NCI-H510A (cell line): Measurements from ENCODE around the gene ANKRD27.
"Not testable (repeated sequence)": the region's sequence is repeated elsewhere in the genome, so short reads cannot be mapped to it uniquely, and the experiment has no call there.

Source experiments
- DNase-seq: peaks from one replicate; lab custom pipeline; 2025; lab: John Stamatoyannopoulos, UW

The ANKRD27 gene

GRCh38 chr19:32674931-32675719, at the start of gene ANKRD27:
ANKRD27 (minus strand) TSS chr19:32675180; CDS start chr19:32659015, 16,165 bp downstream.
- peak; percentile 93 for DNase-seq

DNA sequence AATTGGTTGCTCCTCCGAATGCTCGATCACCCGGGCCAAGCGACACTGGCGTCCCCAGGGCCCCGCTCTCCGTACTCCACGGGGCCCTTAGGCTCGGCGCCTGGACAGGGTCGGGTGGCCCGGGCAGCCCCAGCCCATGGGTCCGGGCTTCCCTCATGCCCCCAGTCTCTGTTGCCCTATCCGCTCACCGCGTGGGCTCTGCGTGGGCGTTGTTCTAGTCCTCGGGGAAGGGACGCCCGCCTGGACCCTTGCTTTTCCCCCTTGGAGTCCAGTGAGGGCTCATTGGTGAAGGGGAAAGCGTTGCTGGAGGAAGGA, 45.9 kb upstream of the ANKRD27 start:
- DNase-seq = no peak

- DNase-seq = no peak
Measured at GRCh38 chr19:32720216-32720935, 45.4 kb upstream of the ANKRD27 start.

DNA sequence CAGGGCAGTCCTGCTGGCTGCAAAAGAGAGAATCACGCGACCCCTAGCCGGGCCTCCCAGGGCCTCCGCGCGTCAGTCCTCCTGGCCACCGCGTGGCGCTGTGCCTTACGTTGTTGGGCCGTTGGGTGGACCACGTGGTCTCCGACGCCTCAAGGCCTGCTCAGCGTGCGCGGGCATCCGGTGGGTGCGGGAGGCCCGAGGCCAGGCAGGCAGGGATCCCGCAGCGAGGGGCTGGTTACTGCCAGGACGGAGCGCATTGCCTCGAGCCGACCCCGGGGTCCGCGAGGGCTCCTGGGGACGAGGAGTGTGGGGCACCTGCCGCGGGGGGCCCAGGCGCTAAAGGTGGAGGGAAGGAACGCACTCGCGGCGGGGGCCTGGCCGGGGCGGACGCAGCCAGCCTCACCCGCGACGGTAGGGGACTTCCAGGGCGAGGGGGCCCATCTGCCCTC, 44.7 kb upstream of the ANKRD27 start, which contains the start of gene TDRD12:
Gene TDRD12 (plus strand): TSS at position 157 of the 449 bp plus-strand sequence. CDS start 306 bp downstream, outside the sequence.
- no peak for DNase-seq

DNA sequence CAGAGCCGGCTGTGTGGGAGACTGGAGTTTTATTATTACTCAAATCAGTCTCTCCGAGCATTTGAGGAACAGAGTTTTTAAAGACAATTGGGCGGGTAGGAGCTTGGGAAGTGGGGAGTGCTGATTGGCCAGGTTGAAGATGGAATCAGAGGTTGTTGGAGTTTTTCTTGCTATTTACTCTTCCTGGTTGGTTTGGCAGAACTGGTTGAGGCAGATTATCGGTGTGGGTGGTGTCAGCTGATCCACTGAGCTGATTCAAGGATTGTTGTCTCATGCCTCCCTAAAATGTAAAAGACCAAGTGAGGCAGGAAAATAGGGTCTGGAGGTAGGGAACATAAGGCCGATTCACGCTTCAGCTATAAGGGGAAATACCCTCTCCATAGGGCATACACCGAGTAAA, 43.3 kb upstream of the ANKRD27 start:
- no peak for DNase-seq

DNA sequence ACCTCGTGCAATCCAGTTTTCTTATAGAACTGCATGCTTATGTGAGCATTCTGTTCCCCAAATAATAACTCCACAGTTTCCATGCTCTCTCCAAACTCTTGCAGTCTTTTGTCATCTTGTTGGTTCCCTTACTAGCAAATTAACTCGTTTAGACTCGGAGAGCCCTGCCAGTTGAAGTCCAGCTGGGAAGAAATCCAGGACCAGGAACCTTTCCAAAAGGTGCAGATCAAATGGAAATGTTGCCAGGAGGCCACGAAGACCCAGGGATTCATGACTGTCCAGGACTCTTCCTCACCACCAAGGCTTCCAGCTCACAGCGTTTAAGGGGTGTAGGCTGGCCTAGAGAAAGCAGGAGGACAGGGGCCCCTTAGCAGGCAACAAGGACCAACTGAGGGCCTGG, 42.5 kb upstream of the ANKRD27 start:
- DNase-seq = no peak

DNA sequence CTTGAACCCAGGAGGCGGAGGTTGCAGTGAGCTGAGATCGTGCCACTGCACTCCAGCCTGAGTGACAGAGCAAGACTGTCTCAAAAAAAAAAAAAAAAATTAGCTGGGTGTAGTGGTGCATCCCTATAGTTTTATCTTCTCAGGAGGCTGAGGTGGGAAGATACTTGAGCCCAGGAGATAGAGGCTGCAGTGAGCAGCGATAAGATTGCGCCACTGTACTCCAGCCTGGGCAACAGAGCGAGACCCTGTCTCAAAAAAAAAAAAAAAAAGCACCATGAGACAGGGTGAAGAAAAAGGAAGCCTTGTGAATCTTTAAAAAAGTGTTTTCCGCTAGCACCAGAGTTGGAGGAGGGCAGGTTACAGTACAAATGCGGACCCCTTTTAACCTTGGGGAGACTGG, 41.2 kb upstream of the ANKRD27 start:
- not testable (repeated sequence) for DNase-seq

DNA sequence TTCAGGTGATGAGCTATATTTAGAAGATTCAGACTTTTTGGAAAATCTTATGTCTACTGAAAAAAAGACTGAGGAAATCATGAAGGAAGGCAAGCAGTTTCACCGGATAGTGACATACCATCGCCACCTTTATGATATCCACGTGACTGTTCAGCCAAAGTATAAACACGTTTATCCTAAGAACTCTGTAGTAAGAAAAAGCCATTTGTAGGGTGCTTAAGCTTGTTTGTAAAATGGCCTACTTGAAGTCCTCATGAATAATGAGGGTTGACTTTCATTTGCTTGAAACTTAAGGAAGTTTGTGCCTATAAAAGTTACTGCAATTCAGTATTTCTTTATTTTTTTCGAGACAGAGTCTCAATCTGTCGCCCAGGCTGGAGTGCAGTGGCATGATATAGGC, 36.8 kb upstream of the ANKRD27 start:
- no peak for DNase-seq

GRCh38 chr19:32709032-32709431, 34.1 kb upstream of the ANKRD27 start:
- no peak for DNase-seq

DNA sequence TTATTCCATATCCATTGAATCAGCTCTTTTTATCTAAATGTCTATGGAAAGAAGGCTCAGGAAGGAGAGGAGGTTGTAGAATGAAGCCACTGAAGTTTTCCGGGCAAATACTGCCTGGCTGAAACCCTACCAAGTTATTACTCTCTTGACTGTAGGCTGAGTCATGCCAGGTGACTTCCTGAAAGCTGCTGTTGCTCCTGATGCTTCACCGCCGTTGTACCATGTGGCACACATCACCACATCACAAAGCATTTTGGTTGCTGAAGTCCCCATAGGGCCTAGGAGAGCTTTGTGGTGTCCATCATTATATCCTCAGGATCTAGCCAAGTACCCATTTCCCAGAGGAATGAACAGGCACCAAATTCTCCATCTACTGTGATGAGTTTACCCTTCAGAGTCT, 33.5 kb upstream of the ANKRD27 start:
- DNase-seq = no peak

GRCh38 chr19:32704006-32704405, 29.0 kb upstream of the ANKRD27 start:
- DNase-seq = not testable (repeated sequence)

GRCh38 chr19:32702010-32702409, 27.0 kb upstream of the ANKRD27 start:
- DNase-seq = no peak

GRCh38 chr19:32700129-32700528, 25.1 kb upstream of the ANKRD27 start:
- DNase-seq = not testable (repeated sequence)

DNA sequence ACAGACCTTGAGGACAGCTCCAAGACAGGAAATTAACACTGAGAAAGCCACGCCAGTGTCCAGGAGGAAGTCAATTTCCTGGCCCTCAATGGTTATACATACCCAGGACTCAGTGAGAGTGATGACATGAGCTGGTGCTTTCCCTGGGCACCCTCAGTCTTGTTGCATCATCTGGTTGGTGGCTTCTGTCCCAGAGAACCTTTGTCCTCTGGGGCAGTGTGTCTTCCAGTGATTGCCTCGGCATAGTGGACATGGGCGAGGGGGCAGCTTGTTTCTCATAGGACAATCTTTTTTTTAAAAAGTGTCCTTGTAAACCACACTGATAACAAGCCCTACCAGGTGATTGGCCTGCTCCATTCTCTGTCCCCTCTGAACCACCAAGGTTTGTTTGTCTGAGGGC, 21.8 kb upstream of the ANKRD27 start:
- DNase-seq = not testable (repeated sequence)

GRCh38 chr19:32695506-32695905, 20.5 kb upstream of the ANKRD27 start:
- DNase-seq = not testable (repeated sequence)

DNA sequence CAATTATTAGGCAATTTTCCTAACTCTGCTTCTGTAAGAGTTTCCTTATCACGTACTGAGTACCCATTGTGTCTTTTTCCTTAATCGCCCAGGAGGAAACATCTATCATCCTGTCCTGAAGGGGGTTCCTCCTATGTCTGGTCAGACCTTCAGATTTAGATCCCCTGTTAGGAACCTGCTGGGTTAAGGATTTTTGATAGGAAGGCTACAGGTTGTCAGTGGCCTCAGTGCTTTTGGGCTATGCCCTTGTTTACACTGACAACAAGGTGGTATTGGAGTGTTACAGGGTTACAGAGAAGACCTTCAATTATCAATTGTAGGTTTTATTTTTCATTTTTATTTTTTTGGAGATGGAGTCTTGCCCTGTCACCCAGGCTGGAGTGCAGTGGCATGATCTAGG, 19.9 kb upstream of the ANKRD27 start:
- not testable (repeated sequence) for DNase-seq

- DNase-seq = not testable (repeated sequence)
Measured at GRCh38 chr19:32694316-32694715, 19.3 kb upstream of the ANKRD27 start.

DNA sequence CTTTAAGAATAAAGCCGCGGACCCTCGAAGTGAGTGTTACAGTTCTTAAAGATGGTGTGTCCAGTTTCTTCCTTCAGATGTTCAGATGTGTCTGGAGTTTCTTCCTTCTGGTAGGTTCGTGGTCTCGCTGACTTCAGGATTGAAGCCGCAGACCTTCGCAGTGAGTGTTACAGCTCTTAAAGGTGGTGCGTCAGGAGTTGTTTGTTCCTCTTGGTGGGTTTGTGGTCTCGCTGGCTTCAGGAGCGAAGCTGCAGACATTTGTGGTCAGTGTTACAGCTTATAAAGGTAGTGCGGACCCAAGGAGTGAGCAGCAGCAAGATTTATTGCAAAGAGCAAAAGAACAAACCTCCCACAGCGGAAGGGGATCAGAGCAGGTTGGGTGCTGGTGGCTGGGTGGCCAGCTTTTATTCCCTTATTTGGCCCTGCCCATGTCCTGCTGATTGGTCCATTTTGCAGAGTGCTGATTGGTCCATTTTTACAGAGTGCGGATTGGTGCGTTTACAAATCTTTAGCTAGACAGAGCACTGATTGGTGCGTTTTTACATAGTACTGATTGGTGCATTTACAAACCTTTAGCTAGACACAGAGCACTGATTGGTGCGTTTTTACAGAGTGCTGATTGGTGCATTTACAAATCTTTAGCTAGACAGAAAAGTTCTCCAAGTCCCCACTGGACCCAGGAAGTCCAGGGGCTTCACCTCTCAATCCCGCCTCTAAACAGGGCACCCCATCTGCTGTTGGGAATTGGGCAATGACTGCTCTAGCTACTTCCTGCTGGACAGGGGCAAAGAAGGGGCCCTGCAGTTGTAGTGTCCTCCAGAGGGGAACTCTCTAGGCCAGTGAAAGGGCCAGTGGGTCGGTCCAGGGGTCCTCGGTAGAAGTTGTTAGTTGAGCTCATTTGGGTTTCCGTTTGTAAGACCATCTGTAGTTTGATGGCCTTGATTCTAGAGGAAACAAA, 18.4 kb upstream of the ANKRD27 start:
- DNase-seq = not testable (repeated sequence)

GRCh38 chr19:32692727-32693061, 17.7 kb upstream of the ANKRD27 start:
- DNase-seq = no peak

DNA sequence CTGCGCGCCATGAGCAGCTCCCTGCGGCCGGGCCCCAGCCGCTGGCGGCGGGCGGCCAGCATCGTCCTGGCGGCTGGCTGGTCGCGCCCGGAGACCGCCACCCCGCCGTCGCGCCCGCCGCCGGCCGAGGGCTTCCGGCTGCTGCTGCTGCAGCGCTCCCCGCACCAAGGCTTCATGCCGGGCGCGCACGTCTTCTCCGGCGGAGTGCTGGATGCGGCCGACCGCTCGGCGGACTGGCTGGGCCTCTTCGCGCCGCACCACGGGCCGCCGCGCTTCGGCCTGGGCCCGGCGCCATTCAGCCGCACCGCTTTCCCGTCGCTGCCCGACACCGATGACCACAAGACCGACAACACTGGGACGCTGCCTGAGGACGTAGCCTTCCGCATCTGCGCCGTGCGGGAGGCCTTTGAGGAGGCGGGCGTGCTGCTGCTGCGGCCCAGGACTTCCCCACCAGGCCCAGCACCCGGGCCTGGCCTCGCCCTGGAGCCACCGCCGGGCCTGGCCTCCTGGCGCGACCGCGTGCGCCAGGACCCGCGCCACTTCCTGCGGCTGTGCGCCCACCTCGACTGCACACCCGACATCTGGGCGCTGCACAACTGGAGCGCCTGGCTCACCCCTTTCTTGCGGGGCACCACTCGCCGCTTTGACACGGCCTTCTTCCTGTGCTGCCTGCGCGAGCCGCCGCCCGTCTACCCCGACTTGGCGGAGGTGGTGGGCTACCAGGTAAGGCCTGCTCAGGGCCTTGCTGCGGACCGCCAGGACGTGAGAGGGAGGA, 17.2 kb upstream of the ANKRD27 start:
- peak; percentile 15 for DNase-seq

GRCh38 chr19:32691291-32691951, 16.4 kb upstream of the ANKRD27 start, which contains the start of gene NUDT19:
NUDT19 (plus strand) TSS chr19:32691821; CDS start chr19:32691961, 140 bp downstream.
- DNase-seq = peak; percentile 86
